PFSK-1 (cell line): ENCODE results near the gene SP6.

Experiments used
- FOXP2 ChIP-seq: optimal IDR thresholded peaks from 2 replicates; pipeline ENCODE3; 2011; ENCODE audit warnings: borderline replicate concordance, control low read depth, inconsistent platforms; ENCODE audit not compliant: insufficient read depth; ENCODE audit errors: extremely low read length, extremely low read depth
- POLR2AphosphoS5 ChIP-seq: IDR thresholded peaks from 2 replicates; pipeline ENCODE4 v1.6.1; 2012; ENCODE audit warnings: low read depth, mild to moderate bottlenecking, control low read depth, low read length, moderate library complexity
- SIN3A ChIP-seq: IDR thresholded peaks from 2 replicates; pipeline ENCODE4 v1.6.1; 2012; ENCODE audit warnings: mild to moderate bottlenecking, low read length, moderate library complexity, borderline replicate concordance; ENCODE audit not compliant: insufficient read depth
- TAF1 ChIP-seq: IDR thresholded peaks from 2 replicates; pipeline ENCODE4 v1.6.1; 2012; ENCODE audit warnings: low read length, control low read depth, borderline replicate concordance; ENCODE audit not compliant: insufficient read depth
- TF ChIP-seq, protein P1 (sequence below), 2 experiments: IDR thresholded peaks; 2 replicates each; pipeline versions ENCODE4 v1.6.1 to v1.8.0; 2011 to 2012; ENCODE audit warnings: low read depth in 2 of 2, low read length in 2 of 2, control low read depth in 1 of 2, inconsistent platforms in 1 of 2, mild to moderate bottlenecking in 1 of 2, moderate library complexity in 1 of 2; ENCODE audit not compliant: insufficient read depth in 1 of 2

The SP6 gene

DNA sequence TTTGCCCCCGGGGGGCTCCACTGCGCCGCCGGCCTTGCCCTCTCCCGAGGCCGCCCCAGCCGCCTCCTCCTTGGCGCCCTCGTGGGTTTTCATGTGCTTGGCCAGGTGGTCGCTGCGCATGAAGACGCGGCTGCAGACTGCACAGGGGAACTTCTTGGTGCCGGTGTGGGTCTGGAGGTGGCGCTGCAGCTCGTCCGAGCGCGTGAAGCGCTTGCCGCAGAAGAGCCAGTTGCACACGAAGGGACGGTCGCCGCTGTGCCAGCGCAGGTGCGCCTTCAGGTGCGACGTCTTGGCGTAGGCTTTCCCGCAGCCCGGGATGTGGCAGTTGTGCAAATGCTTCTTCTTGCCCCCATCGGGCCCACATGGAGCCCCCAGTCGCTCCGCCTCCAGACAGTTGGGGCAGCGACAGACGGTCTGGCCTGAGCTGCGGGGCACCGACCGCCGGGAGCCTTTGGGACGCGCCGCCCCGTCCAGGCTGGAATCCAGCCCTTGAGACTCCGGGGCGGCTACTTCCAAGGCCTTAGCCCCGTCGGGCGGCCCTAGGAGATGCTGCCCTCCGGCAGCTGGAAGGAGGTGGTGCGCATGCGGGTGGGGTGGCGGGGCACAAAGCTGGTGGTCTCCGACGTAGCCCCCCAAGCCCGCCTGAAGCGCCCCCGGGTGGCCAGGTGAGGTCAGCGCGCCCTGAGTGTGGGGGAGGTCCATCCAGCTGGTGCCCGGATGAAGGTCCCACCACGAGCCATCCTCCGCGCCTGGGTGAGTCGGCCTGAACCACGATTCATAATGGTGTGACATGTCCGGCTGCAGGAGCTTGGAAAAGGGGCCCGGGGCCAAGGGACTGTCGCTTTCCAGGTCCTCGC, 3.4 kb downstream of the SP6 start:
- TF ChIP-seq POLR2AphosphoS5, result no peak
- no peak for TF ChIP-seq TAF1
- TF ChIP-seq, protein P1, sequence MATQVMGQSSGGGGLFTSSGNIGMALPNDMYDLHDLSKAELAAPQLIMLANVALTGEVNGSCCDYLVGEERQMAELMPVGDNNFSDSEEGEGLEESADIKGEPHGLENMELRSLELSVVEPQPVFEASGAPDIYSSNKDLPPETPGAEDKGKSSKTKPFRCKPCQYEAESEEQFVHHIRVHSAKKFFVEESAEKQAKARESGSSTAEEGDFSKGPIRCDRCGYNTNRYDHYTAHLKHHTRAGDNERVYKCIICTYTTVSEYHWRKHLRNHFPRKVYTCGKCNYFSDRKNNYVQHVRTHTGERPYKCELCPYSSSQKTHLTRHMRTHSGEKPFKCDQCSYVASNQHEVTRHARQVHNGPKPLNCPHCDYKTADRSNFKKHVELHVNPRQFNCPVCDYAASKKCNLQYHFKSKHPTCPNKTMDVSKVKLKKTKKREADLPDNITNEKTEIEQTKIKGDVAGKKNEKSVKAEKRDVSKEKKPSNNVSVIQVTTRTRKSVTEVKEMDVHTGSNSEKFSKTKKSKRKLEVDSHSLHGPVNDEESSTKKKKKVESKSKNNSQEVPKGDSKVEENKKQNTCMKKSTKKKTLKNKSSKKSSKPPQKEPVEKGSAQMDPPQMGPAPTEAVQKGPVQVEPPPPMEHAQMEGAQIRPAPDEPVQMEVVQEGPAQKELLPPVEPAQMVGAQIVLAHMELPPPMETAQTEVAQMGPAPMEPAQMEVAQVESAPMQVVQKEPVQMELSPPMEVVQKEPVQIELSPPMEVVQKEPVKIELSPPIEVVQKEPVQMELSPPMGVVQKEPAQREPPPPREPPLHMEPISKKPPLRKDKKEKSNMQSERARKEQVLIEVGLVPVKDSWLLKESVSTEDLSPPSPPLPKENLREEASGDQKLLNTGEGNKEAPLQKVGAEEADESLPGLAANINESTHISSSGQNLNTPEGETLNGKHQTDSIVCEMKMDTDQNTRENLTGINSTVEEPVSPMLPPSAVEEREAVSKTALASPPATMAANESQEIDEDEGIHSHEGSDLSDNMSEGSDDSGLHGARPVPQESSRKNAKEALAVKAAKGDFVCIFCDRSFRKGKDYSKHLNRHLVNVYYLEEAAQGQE (IDR thresholded peaks at IDR 0.05; ENCODE audit: insufficient read depth in 1 of 2, low read depth in 2 of 2, low read length in 2 of 2), result no peak
- no peak for TF ChIP-seq FOXP2
- TF ChIP-seq SIN3A, result no peak

DNA sequence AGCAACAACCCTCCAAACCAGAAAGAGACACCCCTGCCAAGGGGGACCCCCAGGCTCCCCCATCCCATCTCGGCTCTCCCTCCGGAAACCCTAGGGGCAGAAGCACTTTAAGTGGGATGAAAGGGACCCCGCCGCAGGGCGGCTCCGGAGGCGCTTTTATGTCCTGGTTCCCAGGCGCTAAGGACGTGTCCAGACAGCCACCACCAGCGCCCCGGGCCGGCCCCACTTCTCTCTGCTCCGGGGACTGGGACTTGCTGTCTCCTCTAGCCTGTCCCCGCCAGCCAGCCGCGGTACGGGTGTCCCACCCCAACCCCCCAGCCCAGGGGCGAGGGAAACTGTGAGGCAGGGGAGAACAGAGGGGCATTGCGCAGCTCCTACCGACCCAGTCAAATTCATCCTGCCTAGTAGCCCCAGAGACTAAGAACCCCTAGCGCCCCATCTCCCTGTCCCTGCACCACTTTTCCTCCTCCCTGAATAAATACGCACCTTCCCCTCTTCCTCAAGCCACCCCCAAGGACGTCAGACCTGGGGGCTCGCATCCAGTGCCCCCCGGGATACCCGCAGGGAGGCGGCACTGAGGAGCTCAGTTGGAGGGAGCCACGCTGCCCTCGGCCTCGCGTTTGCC, 4.1 kb downstream of the SP6 start:
- no peak for TF ChIP-seq TAF1
- TF ChIP-seq POLR2AphosphoS5, result no peak
- TF ChIP-seq, protein P1 (IDR thresholded peaks at IDR 0.05; ENCODE audit: insufficient read depth in 1 of 2, low read depth in 2 of 2, low read length in 2 of 2), result no peak
- TF ChIP-seq FOXP2, result no peak
- no peak for TF ChIP-seq SIN3A

DNA sequence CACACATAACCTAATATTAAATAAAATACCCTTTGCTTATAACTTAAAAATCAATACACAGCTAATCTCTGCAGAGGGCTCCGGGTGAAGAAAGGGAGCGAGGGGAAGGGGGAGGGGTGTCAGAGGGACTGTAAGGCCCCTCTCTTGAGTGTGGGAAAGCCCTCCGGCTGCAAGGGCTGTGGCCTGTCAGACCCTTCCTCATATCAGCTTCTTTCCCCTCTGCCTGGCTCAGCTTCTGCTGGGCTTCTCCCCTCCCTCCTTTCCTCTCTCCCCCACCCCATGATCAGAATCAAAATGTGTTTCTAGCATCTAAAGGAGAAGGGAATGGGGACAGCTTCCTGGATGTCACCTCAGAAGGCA, 5.3 kb downstream of the SP6 start:
- TF ChIP-seq POLR2AphosphoS5 (no peak), TAF1 (no peak), FOXP2 (no peak), SIN3A (no peak)
- TF ChIP-seq, protein P1 (IDR thresholded peaks at IDR 0.05; ENCODE audit: insufficient read depth in 1 of 2, low read depth in 2 of 2, low read length in 2 of 2), result no peak

DNA sequence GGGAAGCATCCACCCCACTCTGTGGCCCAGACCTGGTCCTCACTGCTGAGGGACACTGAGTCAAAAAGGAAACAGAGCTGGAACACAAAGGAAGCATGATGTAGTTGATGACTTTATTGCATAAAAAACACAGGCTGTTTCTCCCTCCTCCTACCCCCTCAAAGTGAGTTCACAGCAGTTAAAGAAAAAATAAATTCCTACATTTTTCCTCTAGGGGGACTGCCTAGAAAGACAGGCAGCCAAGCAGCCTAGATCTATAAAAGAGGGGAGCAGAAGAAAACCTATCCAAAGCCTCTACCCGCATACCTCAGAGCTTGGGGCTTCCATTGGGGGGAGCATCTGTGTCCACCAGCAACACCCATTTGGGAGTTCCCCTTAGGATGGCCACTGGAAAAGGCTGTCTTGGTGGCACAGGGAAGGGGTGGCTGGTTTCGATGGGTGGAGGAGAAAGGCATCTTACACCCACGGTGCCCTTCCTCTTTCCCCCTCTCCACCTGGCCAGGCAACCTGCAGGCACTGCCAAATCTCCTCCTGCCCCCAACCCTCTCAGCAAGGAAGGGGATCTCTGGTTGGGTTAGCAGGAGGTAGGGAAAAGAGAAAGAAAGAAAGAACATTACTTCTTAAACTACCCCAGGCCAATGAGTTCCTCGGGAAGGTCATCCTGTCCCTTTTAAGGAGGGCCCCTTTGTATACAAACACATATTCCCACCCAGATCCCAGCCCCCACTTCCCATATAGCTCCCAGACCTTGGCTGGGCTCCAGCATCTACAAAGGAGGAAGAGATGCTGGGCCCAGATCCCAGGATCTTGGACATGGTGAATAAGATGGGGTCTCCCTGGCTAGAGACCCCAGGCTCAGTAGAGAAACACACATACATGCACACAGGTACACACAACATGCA, 5.9 kb downstream of the SP6 start:
- no peak for TF ChIP-seq FOXP2
- TF ChIP-seq, protein P1 (IDR thresholded peaks at IDR 0.05; ENCODE audit: insufficient read depth in 1 of 2, low read depth in 2 of 2, low read length in 2 of 2), result no peak
- TF ChIP-seq SIN3A, result no peak
- TF ChIP-seq POLR2AphosphoS5, result no peak
- no peak for TF ChIP-seq TAF1
